ENCODE results near the gene UBAC2. TPM values are rescaled to one million over a fixed set of nuclear protein-coding genes. Genes with fewer than 3 reads are reported as not detected.

The UBAC2 gene
- total RNA-seq, 1 donor from 2014 or later = 44.3 TPM

DNA sequence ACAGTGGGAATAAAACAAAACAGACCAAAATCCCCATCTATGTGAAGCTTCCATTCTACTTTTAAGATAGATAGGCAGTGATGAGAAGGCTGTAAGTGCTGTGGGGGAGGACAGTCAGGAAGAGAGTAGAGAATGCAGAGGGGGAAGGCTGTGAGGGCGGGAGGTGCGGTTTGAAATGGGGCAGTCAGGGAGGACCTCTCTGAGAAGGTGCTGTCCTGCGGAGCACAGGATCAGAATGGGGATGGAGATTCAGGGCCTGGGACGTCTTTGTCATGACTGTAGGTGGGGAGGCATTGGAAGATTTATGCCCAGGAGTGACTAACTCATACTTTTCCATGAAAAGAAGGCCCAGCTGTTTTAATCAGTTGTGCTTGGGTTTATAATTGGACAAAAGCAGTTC is 110.5 kb downstream of the UBAC2 start:
- Histone ChIP-seq H3K36me3 (peaks cover 6% of the 10 kb centered on the region), H3K27me3 (ENCODE audit: low read depth) (no peaks in the 10 kb centered on the region), H3K27ac (replicated peaks) (no peak overlapping the region), H3K9me3 (replicated peaks) (no peaks in the 10 kb centered on the region), H3K4me3 (no peak overlapping the region), H3K4me1 (peaks cover 40% of the 10 kb centered on the region)
- TF ChIP-seq, protein P1, sequence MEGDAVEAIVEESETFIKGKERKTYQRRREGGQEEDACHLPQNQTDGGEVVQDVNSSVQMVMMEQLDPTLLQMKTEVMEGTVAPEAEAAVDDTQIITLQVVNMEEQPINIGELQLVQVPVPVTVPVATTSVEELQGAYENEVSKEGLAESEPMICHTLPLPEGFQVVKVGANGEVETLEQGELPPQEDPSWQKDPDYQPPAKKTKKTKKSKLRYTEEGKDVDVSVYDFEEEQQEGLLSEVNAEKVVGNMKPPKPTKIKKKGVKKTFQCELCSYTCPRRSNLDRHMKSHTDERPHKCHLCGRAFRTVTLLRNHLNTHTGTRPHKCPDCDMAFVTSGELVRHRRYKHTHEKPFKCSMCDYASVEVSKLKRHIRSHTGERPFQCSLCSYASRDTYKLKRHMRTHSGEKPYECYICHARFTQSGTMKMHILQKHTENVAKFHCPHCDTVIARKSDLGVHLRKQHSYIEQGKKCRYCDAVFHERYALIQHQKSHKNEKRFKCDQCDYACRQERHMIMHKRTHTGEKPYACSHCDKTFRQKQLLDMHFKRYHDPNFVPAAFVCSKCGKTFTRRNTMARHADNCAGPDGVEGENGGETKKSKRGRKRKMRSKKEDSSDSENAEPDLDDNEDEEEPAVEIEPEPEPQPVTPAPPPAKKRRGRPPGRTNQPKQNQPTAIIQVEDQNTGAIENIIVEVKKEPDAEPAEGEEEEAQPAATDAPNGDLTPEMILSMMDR (IDR thresholded peaks at IDR 0.05; ENCODE audit: borderline replicate concordance) = no peak
- DNase-seq = no peak
- intact Hi-C loops (cut with micrococcal nuclease) = no loop called here

DNA sequence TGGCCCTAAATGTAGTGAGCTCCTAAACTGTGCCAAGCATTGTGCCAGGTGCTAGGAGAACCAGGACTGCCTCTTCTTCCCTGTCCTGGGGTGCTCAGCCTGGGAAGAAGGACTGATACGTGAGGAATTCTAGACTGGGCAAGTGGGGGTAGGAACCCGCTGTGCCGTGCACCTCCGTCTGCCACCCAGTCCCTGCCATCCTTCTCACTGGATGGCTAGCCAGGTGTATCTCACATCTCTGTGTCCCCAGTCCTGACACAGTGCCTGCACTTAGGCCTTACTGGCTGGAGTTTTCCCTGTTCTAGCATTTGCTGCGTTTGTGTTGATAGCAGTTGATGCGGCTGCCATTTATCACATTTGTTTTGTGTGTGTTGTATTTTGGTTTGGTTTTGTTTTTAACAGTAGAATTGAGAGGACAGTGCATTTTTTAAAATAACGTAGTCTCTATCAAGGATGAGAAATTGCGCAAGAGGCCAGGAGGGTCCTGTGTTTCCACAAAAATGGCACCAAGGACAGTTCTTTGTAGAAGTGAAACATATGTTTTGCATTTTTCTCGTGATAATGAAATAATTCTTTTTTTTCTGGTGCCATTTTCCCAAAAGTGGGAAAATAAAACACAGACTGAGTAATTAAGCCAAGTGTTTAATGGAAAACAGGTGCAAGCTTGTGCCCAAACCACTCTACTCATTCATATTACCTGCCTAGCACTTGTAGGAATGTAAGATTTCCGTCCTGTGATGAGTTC is 111.3 kb downstream of the UBAC2 start:
- TF ChIP-seq, protein P1 (IDR thresholded peaks at IDR 0.05; ENCODE audit: borderline replicate concordance) = no peak
- Histone ChIP-seq H3K9me3 (replicated peaks) (no peaks in the 10 kb centered on the region), H3K27me3 (ENCODE audit: low read depth) (no peaks in the 10 kb centered on the region), H3K4me3 (no peak overlapping the region), H3K27ac (replicated peaks) (peak overlapping the region; percentile 30), H3K36me3 (peaks cover 6% of the 10 kb centered on the region), H3K4me1 (peaks cover 44% of the 10 kb centered on the region)
- no peak for DNase-seq
- intact Hi-C loops (cut with micrococcal nuclease) = no loop called here

DNA sequence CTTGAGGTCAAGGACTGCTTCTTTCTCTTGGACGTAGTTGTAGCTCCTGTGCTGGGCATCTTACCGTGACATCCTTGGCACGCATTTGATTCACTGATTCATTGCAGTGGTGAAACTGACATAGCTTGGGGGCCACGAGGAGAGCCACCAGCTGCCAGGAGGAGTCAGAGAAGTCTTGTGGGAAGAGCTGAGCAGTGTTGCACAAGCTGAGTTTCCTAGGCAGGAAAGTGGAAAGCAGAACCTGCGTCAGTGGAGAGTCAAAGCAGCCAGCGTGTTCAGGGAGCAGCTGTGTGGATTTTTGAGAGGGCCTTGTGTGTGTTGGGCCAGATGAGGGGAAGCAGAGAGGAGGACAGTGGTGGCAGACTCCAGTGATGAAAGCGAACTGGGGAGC is 111.8 kb downstream of the UBAC2 start:
- no peaks in the 10 kb centered on the region for H3K27me3 ChIP-seq (ENCODE audit: low read depth)
- no peaks in the 10 kb centered on the region for H3K9me3 ChIP-seq (replicated peaks)
- TF ChIP-seq, protein P1 (IDR thresholded peaks at IDR 0.05; ENCODE audit: borderline replicate concordance) = no peak
- peaks cover 40% of the 10 kb centered on the region for H3K4me1 ChIP-seq
- H3K4me3 ChIP-seq = no peak overlapping the region
- H3K27ac ChIP-seq (replicated peaks) = peak overlapping the region; percentile 49
- peak; percentile 45 for DNase-seq
- peaks cover 6% of the 10 kb centered on the region for H3K36me3 ChIP-seq
- intact Hi-C loops (cut with micrococcal nuclease) = no loop called here

DNA sequence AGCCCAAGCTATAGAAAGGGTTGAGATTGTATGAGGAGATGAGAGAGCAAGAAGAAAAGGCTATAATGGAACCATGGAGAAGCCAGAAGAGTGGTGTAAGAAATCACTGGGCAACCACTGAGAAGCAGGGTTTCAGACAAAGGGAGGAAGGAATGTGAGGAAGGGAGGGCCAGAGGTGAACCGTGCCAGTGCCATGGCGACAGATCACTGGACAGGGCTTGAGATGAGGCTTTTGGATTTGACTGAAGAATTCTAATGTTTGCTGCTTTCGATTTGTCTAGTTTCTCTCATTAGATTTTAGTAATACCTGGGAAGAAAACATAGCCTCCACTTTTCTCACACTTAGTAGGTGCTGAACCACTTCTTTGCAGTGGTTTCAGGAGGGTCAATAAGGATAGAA is 112.8 kb downstream of the UBAC2 start:
- Histone ChIP-seq H3K9me3 (replicated peaks) (no peaks in the 10 kb centered on the region), H3K27ac (replicated peaks) (peak overlapping the region; percentile 49), H3K27me3 (ENCODE audit: low read depth) (no peaks in the 10 kb centered on the region), H3K36me3 (peaks cover 13% of the 10 kb centered on the region), H3K4me1 (peaks cover 32% of the 10 kb centered on the region), H3K4me3 (no peak overlapping the region)
- intact Hi-C loops (cut with micrococcal nuclease) = no loop called here
- no peak for DNase-seq
- TF ChIP-seq, protein P1 (IDR thresholded peaks at IDR 0.05; ENCODE audit: borderline replicate concordance) = no peak

DNA sequence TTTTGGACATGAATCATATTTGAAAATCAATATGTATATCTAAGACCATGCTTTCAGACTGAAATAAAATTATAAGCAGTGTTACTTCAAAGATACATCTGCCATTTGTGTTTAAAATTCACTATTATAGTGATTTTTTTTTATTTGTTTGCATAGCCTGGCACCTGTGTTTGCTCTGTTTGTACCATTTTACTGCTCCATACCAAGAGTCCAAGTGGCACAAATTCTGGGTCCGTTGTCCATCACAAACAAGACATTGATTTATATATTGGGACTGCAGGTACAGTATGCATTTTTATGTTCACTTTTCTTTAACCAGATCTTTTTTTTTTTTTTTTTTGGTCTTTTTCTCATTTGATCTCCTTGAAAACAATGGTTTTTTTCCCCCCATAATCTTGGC is 113.3 kb downstream of the UBAC2 start:
- Histone ChIP-seq H3K9me3 (replicated peaks) (no peaks in the 10 kb centered on the region), H3K36me3 (peaks cover 15% of the 10 kb centered on the region), H3K27me3 (ENCODE audit: low read depth) (no peaks in the 10 kb centered on the region), H3K4me3 (no peak overlapping the region), H3K4me1 (peaks cover 32% of the 10 kb centered on the region), H3K27ac (replicated peaks) (no peak overlapping the region)
- no peak for DNase-seq
- TF ChIP-seq, protein P1 (IDR thresholded peaks at IDR 0.05; ENCODE audit: borderline replicate concordance) = no peak
- intact Hi-C loops (cut with micrococcal nuclease) = no loop called here

Measured in left ventricle myocardium inferior (tissue), 1 donor.